Suprapubic skin (tissue), 3 donors: ENCODE measurements around the gene EFEMP2.

Source experiments
- CTCF ChIP-seq, 2 donors: fragments of 200-600 bp in 1 of 2; fragments of 450-650 bp in 1 of 2; sonication (generic) in 1 of 2; IDR thresholded peaks; one replicate each; pipeline ENCODE4 v1.5.1; 2016 to 2019; ENCODE audit warnings: antibody characterized with exemption in 2 of 2, mild to moderate bottlenecking in 1 of 2, moderate library complexity in 1 of 2
- POLR2AphosphoS5 ChIP-seq, 3 donors: sonication (generic); formaldehyde crosslinking; IDR thresholded peaks; one replicate each; pipeline ENCODE4 v1.6.1; 2017; ENCODE audit warnings: antibody characterized with exemption in 3 of 3

GRCh38 chr11:65855927-65856363 lies 16.7 kb downstream of the EFEMP2 start:
- no peak for TF ChIP-seq POLR2AphosphoS5 (IDR thresholded peaks at IDR 0.05)
- TF ChIP-seq CTCF (IDR thresholded peaks at IDR 0.05), result no peak
